H1 (cell line): Measurements from ENCODE around the gene TMEM131L. TPM values are rescaled to one million over a fixed set of nuclear protein-coding genes. Genes with fewer than 3 reads are reported as not detected.

Experiments used
- CTCF ChIA-PET: fragments of 300-600 bp; sonication (Branson Sonifier 250); formaldehyde crosslinking; loops from one replicate; lab custom pipeline; 2021; ENCODE audit not compliant: partially characterized antibody; lab: Charles Lee
- POLR2A ChIA-PET: fragments of 300-600 bp; sonication (Branson Sonifier 250); formaldehyde crosslinking; loops from one replicate; lab custom pipeline; 2021; ENCODE audit warnings: inconsistent platforms; ENCODE audit not compliant: partially characterized antibody; lab: Charles Lee
- DNase-seq, 2 experiments: peaks; one replicate each; pipeline versions ENCODE4 v3.0.0 to v3.0.0-alpha.2; 2010 to 2022; ENCODE audit warnings: low spot score in 2 of 2, low read depth in 1 of 2, mixed read lengths in 1 of 2
- FAIRE-seq: peaks from 2 replicates; lab custom pipeline; 2011; peaks lifted over from hg19 to GRCh38; lab: Jason Lieb, UNC
- H2AFZ ChIP-seq: 2 replicates; pipeline ENCODE4 v1.8.1; 2012; ENCODE audit warnings: low read length, inconsistent platforms
- H2AK5ac ChIP-seq: 2 replicates; pipeline ENCODE4 v1.6.1; 2013; ENCODE audit warnings: low read depth, low read length
- H2BK120ac ChIP-seq: replicated peaks from 2 replicates; pipeline ENCODE3; 2013; ENCODE audit warnings: low read depth, low read length, inconsistent platforms
- H2BK12ac ChIP-seq: 2 replicates; pipeline ENCODE4 v1.6.1; 2013; ENCODE audit warnings: low read depth, low read length
- H2BK15ac ChIP-seq: 2 replicates; pipeline ENCODE4 v1.6.1; 2013; ENCODE audit warnings: low read length
- H2BK20ac ChIP-seq: 2 replicates; pipeline ENCODE4 v1.6.1; 2013; ENCODE audit warnings: low read length
- H2BK5ac ChIP-seq: 2 replicates; pipeline ENCODE4 v1.6.1; 2013; ENCODE audit warnings: low read depth, low read length
- H3K14ac ChIP-seq: 2 replicates; pipeline ENCODE4 v1.6.1; 2013; ENCODE audit warnings: inconsistent platforms; ENCODE audit not compliant: insufficient read length
- H3K18ac ChIP-seq: 2 replicates; pipeline ENCODE4 v1.6.1; 2013; ENCODE audit warnings: low read length; ENCODE audit errors: extremely low read depth
- H3K23ac ChIP-seq: 2 replicates; pipeline ENCODE4 v1.6.1; 2013; ENCODE audit warnings: inconsistent platforms; ENCODE audit not compliant: insufficient read length
- H3K23me2 ChIP-seq: 2 replicates; pipeline ENCODE4 v1.6.1; 2013; ENCODE audit warnings: low read depth, low read length
- H3K27ac ChIP-seq: 2 replicates; pipeline ENCODE4 v1.6.1; 2011; ENCODE audit warnings: low read depth, low read length, inconsistent platforms
- H3K27me3 ChIP-seq, 4 experiments: replicated peaks in 1 of 4; 1 replicate in 1 of 4; 2 replicates in 3 of 4; pipeline versions ENCODE4 v1.6.1 to v1.8.1; 2011 to 2013; ENCODE audit warnings: low read length in 3 of 4, mild to moderate bottlenecking in 3 of 4, inconsistent platforms in 2 of 4, mixed read lengths in 2 of 4, moderate library complexity in 1 of 4; ENCODE audit not compliant: control insufficient read depth in 3 of 4, insufficient read depth in 3 of 4; ENCODE audit errors: extremely low read depth in 1 of 4
- H3K36me3 ChIP-seq, 4 experiments: 2 replicates each; pipeline versions ENCODE4 v1.6.1 to v1.8.1; 2011 to 2013; ENCODE audit warnings: mild to moderate bottlenecking in 4 of 4, low read length in 3 of 4, moderate library complexity in 2 of 4, control low read depth in 1 of 4, inconsistent platforms in 1 of 4; ENCODE audit not compliant: insufficient read depth in 4 of 4, control insufficient read depth in 2 of 4
- H3K4ac ChIP-seq: replicated peaks from 2 replicates; pipeline ENCODE3; 2013; ENCODE audit warnings: low read length, low read depth, mixed read lengths, inconsistent platforms; ENCODE audit not compliant: insufficient read length
- H3K4me1 ChIP-seq, 4 experiments: replicated peaks in 1 of 4; 1 replicate in 1 of 4; 2 replicates in 3 of 4; pipeline versions ENCODE4 v1.6.1 to v1.8.1; 2011 to 2013; ENCODE audit warnings: low read length in 3 of 4, inconsistent platforms in 2 of 4, mixed read lengths in 1 of 4; ENCODE audit not compliant: insufficient read depth in 4 of 4, control insufficient read depth in 3 of 4
- H3K4me2 ChIP-seq, 2 experiments: 2 replicates each; pipeline versions ENCODE4 v1.6.1 to v1.8.1; 2011 to 2013; ENCODE audit warnings: low read depth in 2 of 2, low read length in 2 of 2, control low read depth in 1 of 2, inconsistent platforms in 1 of 2, mild to moderate bottlenecking in 1 of 2; ENCODE audit not compliant: insufficient read depth in 1 of 2
- H3K4me3 ChIP-seq, 4 experiments: fragments of 200-600, 300-600 bp in 1 of 4; sonication (generic), shearing (Covaris generic), sonication (Bioruptor Twin) in 1 of 4; 2 replicates each; pipeline versions ENCODE4 v1.5.1 to v1.8.1; 2011 to 2016; ENCODE audit warnings: low read length in 4 of 4, low read depth in 3 of 4, control low read depth in 2 of 4, inconsistent platforms in 2 of 4, mild to moderate bottlenecking in 2 of 4, mixed read lengths in 1 of 4, moderate library complexity in 1 of 4; ENCODE audit not compliant: insufficient read depth in 2 of 4; ENCODE audit errors: extremely low read depth in 1 of 4
- H3K56ac ChIP-seq: replicated peaks from 2 replicates; pipeline ENCODE3; 2013; ENCODE audit warnings: low read depth, mild to moderate bottlenecking, mixed read lengths, low read length, inconsistent platforms; ENCODE audit not compliant: insufficient read length
- H3K79me1 ChIP-seq: 2 replicates; pipeline ENCODE4 v1.6.1; 2013; ENCODE audit warnings: low read depth, low read length, control low read depth
- H3K79me2 ChIP-seq, 2 experiments: 2 replicates each; pipeline versions ENCODE4 v1.6.1 to v1.8.1; 2012 to 2013; ENCODE audit warnings: low read length in 2 of 2, mild to moderate bottlenecking in 2 of 2, inconsistent platforms in 1 of 2; ENCODE audit not compliant: insufficient read depth in 2 of 2, control insufficient read depth in 1 of 2
- H3K9ac ChIP-seq, 4 experiments: replicated peaks in 1 of 4; 1 replicate in 1 of 4; 2 replicates in 3 of 4; pipeline versions ENCODE4 v1.6.1 to v1.8.1; 2011 to 2013; ENCODE audit warnings: low read depth in 3 of 4, low read length in 3 of 4, control low read depth in 2 of 4, mild to moderate bottlenecking in 2 of 4, moderate library complexity in 2 of 4, inconsistent platforms in 1 of 4; ENCODE audit errors: extremely low read depth in 1 of 4
- H3K9me3 ChIP-seq, 2 experiments: 2 replicates each; pipeline versions ENCODE4 v1.6.1 to v1.8.1; 2012 to 2013; ENCODE audit warnings: mild to moderate bottlenecking in 2 of 2, moderate library complexity in 2 of 2, control low read depth in 1 of 2, inconsistent platforms in 1 of 2, low read depth in 1 of 2, low read length in 1 of 2, mixed read lengths in 1 of 2; ENCODE audit not compliant: insufficient read depth in 2 of 2
- H4K20me1 ChIP-seq, 2 experiments: replicated peaks in 1 of 2; 2 replicates each; pipeline versions ENCODE3 to v1.8.1; 2011 to 2013; ENCODE audit warnings: inconsistent platforms in 2 of 2, low read length in 2 of 2, mild to moderate bottlenecking in 1 of 2; ENCODE audit not compliant: insufficient read depth in 2 of 2, control insufficient read depth in 1 of 2
- H4K5ac ChIP-seq: 2 replicates; pipeline ENCODE4 v1.6.1; 2013; ENCODE audit warnings: low read length, low read depth, mixed read lengths, inconsistent platforms; ENCODE audit not compliant: insufficient read length
- H4K8ac ChIP-seq: 2 replicates; pipeline ENCODE4 v1.8.0; 2013; ENCODE audit warnings: mild to moderate bottlenecking, moderate library complexity, low read length, inconsistent platforms; ENCODE audit not compliant: insufficient read depth; ENCODE audit errors: extremely low read depth
- H4K91ac ChIP-seq: replicated peaks from 2 replicates; pipeline ENCODE3; 2013; ENCODE audit warnings: low read length, mixed read lengths, inconsistent platforms; ENCODE audit not compliant: insufficient read length
- BACH1 ChIP-seq: IDR thresholded peaks from 2 replicates; pipeline ENCODE4 v1.6.1; 2012; ENCODE audit warnings: low read length, improper control_type of control experiment
- EZH2 ChIP-seq: fragments of 200-600 bp; sonication (generic); IDR thresholded peaks from 2 replicates; pipeline ENCODE4 v1.7.1; 2012; ENCODE audit warnings: low read depth, mild to moderate bottlenecking, moderate library complexity, low read length, inconsistent platforms; ENCODE audit not compliant: severe bottlenecking
- HDAC6 ChIP-seq: IDR thresholded peaks from one replicate; pipeline ENCODE4 v1.7.1; 2012; ENCODE audit warnings: low read depth, mild to moderate bottlenecking, inconsistent platforms, low read length, moderate library complexity
- KDM4A ChIP-seq: IDR thresholded peaks from one replicate; pipeline ENCODE4 v1.7.1; 2012; ENCODE audit warnings: low read depth, mild to moderate bottlenecking, moderate library complexity, low read length, inconsistent platforms; ENCODE audit not compliant: severe bottlenecking
- NRF1 ChIP-seq: IDR thresholded peaks from 2 replicates; pipeline ENCODE4 v1.6.1; 2011; ENCODE audit warnings: mild to moderate bottlenecking, low read depth, low read length, improper control_type of control experiment
- RXRA ChIP-seq: IDR thresholded peaks from 2 replicates; pipeline ENCODE4 v1.6.1; 2011; ENCODE audit warnings: low read depth, mild to moderate bottlenecking, low read length, moderate library complexity; ENCODE audit not compliant: insufficient read depth
- SIX5 ChIP-seq: IDR thresholded peaks from 2 replicates; pipeline ENCODE4 v1.6.1; 2011; ENCODE audit warnings: mild to moderate bottlenecking, low read depth, low read length
- TCF12 ChIP-seq: IDR thresholded peaks from 2 replicates; pipeline ENCODE4 v1.6.1; 2011; ENCODE audit warnings: low read depth, mild to moderate bottlenecking, low read length
- WGBS, 2 experiments: shearing (Covaris generic) in 1 of 2; methylation state at CpG; one replicate each; pipeline versions ENCODE4 v1.1.6 to v1.1.7; 2013 to 2015; ENCODE audit warnings: low lambda C conversion rate in 2 of 2, mixed read lengths in 2 of 2, inconsistent platforms in 1 of 2, low coverage in 1 of 2, missing lambda C conversion rate in 1 of 2; ENCODE audit not compliant: insufficient replicate concordance in 2 of 2, insufficient coverage in 1 of 2, insufficient read length in 1 of 2; ENCODE audit errors: extremely low coverage in 1 of 2, missing lambda C conversion rate in 1 of 2; 5-methylcytosine and 5-hydroxymethylcytosine counted together
- polyA plus RNA-seq, 7 experiments: library from polyadenylated mRNA; depleted of rRNA in 3 of 7; stranded (reverse) in 5 of 7; unstranded in 2 of 7; fragments of >200 nt in 5 of 7; fragments of 200-250 nt in 2 of 7; gene quantifications; 1 replicate in 5 of 7; 2 replicates in 1 of 7; 4 replicates in 1 of 7; pipeline versions ENCODE4 v1.2.1 to v1.2.3, GENCODE V29; 2011 to 2013; ENCODE audit warnings: missing spikeins in 2 of 7, mixed read lengths in 2 of 7
- total RNA-seq: library from RNA; stranded (reverse); fragmentation: NEBNext Ultra II Directional; extraction: Animal tissue kit (Norgen Biotek cat#: 25700); gene quantifications from 2 replicates; pipeline ENCODE4 v1.2.1, GENCODE V29; 2021

Gene TMEM131L
- total and polyA plus RNA-seq, 2 of the 8 experiments (the other 6 are each of a cell fraction or from before 2014, with no cell fraction given): 14.3 to 26.1 TPM

DNA sequence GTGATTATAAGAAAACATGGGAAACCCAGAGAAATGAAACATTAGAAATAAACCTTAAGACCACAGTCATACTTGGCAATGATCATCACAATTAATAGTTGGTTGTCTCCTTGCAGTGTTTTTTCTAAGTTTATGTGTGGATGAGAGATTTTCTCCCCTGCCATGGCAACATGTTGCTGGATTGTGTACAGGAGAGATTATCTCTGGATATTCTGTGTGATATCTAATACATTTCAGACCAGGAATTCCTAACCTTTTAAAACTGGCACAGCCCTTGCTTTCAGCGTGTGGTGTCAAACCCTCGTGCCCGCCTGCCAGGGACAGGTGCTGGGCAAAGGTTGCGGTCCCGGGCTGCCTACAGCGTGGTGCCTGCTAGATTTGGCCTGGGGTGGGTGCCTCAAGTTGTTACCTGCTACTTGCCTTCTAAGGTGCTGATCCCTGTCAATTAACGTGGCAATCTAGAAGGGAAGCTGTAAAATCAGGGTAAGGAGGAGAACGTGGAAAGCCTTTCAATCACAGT lies 100.5 kb downstream of the TMEM131L start:
- no peak overlapping the region for H4K8ac ChIP-seq
- no peak overlapping the region for H3K14ac ChIP-seq
- no peaks in the 10 kb centered on the region for H4K20me1 ChIP-seq
- H3K18ac ChIP-seq: no peak overlapping the region
- H2AFZ ChIP-seq: no peak overlapping the region
- peaks cover 0 to 6% (median 0%) of the 10 kb centered on the region in 4 experiments; a peak in 2 of 8 replicates for H3K36me3 ChIP-seq
- H3K23ac ChIP-seq: no peak overlapping the region
- H4K5ac ChIP-seq: no peak overlapping the region
- H2BK120ac ChIP-seq: no peak overlapping the region
- no peak overlapping the region for H2BK12ac ChIP-seq
- H3K23me2 ChIP-seq: no peaks in the 10 kb centered on the region
- no peak overlapping the region for H2AK5ac ChIP-seq
- no peak overlapping the region for H4K91ac ChIP-seq
- no peak overlapping the region for H2BK5ac ChIP-seq
- no peak overlapping the region for H3K9ac ChIP-seq
- no peak overlapping the region for H3K56ac ChIP-seq
- no peak for TF ChIP-seq HDAC6
- no peak for TF ChIP-seq EZH2
- TF ChIP-seq SIX5: no peak
- TF ChIP-seq KDM4A: no peak
- no peak for TF ChIP-seq TCF12
- no peak for TF ChIP-seq NRF1
- no peak for TF ChIP-seq RXRA
- TF ChIP-seq BACH1: no peak
- 94% methylated on average over 8 of the region's 8 CpGs; no CpG with 5 or more reads in 1 of the 2 experiments for WGBS, 2 experiments
- H3K4me1 ChIP-seq: no peaks in the 10 kb centered on the region
- H3K4ac ChIP-seq: no peak overlapping the region
- no peaks in the 10 kb centered on the region for H3K79me2 ChIP-seq
- H3K4me2 ChIP-seq: no peak overlapping the region
- no peak overlapping the region for H3K27ac ChIP-seq
- no peak overlapping the region for H2BK20ac ChIP-seq
- no peak overlapping the region for H3K4me3 ChIP-seq
- H3K27me3 ChIP-seq: no peaks in the 10 kb centered on the region
- H3K9me3 ChIP-seq: no peaks in the 10 kb centered on the region
- FAIRE-seq (no peak), DNase-seq (no peak)
- POLR2A ChIA-PET: no interaction called here
- no peaks in the 10 kb centered on the region; the same call in 1 of the 2 replicates for H3K79me1 ChIP-seq
- H2BK15ac ChIP-seq: no peak overlapping the region
- CTCF ChIA-PET: interaction anchor here (0.9 to 1.4 kb wide), 5 partner anchors 35 to 221 kb away, joined by 3 read pairs; no protein-coding TSS in a partner anchor
